ENCODE measurements around the gene GALC. TPM values are rescaled to one million over a fixed set of nuclear protein-coding genes. Genes with fewer than 3 reads are reported as not detected.
A peak's percentile ranks its signal among the peaks of the same experiment; 100 is the strongest.

Gene GALC
- 32.3 and 33.3 TPM in 2 replicates for total RNA-seq

- Histone ChIP-seq H3K4me3 (ENCODE audit: low read depth, low read length) (peak within 1 kb of the TSS; percentile 53), H3K36me3 (ENCODE audit: control insufficient read depth, insufficient read depth, low read length) (no peaks in the 10 kb centered on the region), H3K27me3 (ENCODE audit: control insufficient read depth, insufficient read depth, low read length) (no peaks in the 10 kb centered on the region)
- TF ChIP-seq CTCF (IDR thresholded peaks at IDR 0.05; ENCODE audit: insufficient read depth, low read length, poor library complexity, severe bottlenecking) = no peak
- peak; percentile 47 for DNase-seq (ENCODE audit: low read depth)
Measured at GRCh38 chr14:87992718-87993628, at the start of gene GALC. Gene GALC, minus strand, starts transcription at chr14:87993182. Its CDS starts 18 bp downstream, at chr14:87993164.

DNA sequence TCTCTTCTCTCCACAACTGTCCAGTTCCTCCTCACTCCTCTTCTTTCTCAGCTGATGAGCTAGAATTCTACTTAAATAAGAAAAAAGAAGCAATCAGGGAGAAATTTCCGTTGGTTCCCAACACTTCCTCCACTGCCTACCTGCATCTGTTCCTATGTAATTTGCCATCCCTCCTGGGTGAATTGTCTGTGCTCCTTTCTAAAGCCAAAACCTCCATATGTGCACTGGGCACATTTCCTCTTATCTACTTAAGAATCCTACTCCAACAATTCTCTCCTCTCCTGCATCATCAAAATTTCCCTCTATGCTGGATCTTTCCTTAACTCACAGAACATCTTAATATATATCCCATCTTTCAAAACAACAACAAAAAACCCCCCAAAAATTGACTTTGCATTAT lies 47.2 kb upstream of the GALC start:
- Histone ChIP-seq H3K4me3 (ENCODE audit: low read depth, low read length) (no peak overlapping the region), H3K36me3 (ENCODE audit: control insufficient read depth, insufficient read depth, low read length) (no peaks in the 10 kb centered on the region), H3K27me3 (ENCODE audit: control insufficient read depth, insufficient read depth, low read length) (no peaks in the 10 kb centered on the region)
- no peak for TF ChIP-seq CTCF (IDR thresholded peaks at IDR 0.05; ENCODE audit: insufficient read depth, low read length, poor library complexity, severe bottlenecking)
- no peak for DNase-seq (ENCODE audit: low read depth)

DNA sequence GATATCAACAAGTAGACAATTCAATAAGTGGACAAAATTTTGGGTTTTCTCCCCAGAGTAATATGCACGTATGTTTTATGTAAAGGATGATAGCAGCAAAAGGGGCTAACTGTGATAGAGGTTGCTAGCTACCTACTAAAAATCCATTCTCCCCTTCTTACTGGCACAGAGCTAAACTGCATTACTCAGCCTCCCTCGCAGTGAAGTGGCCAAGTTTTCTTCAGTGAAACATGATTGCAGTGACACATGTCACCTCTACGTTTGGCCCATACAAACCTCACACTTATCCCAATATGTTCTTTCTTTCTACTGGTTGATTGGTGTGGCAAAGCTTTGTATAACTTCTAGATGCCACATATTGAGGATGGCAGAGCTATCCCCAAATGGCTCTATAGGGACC lies 46.2 kb upstream of the GALC start:
- TF ChIP-seq CTCF (IDR thresholded peaks at IDR 0.05; ENCODE audit: insufficient read depth, low read length, poor library complexity, severe bottlenecking) = no peak

GRCh38 chr14:88037325-88037724 lies 44.3 kb upstream of the GALC start:
- H3K36me3 ChIP-seq (ENCODE audit: control insufficient read depth, insufficient read depth, low read length) = no peaks in the 10 kb centered on the region
- H3K4me3 ChIP-seq (ENCODE audit: low read depth, low read length) = no peak overlapping the region
- no peak for DNase-seq (ENCODE audit: low read depth)
- no peak for TF ChIP-seq CTCF (IDR thresholded peaks at IDR 0.05; ENCODE audit: insufficient read depth, low read length, poor library complexity, severe bottlenecking)
- H3K27me3 ChIP-seq (ENCODE audit: control insufficient read depth, insufficient read depth, low read length) = no peaks in the 10 kb centered on the region

More for the DNA sequence above, 46.2 kb upstream of the GALC start:
- Histone ChIP-seq H3K4me3 (ENCODE audit: low read depth, low read length) (no peak overlapping the region), H3K36me3 (ENCODE audit: control insufficient read depth, insufficient read depth, low read length) (no peaks in the 10 kb centered on the region), H3K27me3 (ENCODE audit: control insufficient read depth, insufficient read depth, low read length) (no peaks in the 10 kb centered on the region)
- DNase-seq (ENCODE audit: low read depth) = no peak

DNA sequence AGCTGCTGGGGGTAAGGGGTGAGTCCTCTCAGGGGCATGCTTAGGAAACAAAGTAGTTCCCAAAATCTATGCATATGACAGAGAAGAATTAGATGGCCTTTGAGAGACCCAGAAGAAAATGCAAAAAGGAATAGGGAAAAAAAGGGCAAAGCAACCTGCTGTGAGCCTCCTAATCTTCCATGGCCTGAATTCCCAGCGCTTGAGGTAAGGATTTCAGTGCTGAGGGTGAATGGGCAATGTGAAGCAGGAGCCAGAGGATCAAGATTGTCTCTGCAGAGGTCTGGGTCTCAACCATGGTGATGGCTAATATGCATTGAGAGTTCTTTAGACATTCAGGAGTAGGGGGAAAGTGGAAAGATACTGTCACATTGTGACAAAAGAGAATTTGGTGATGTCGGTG lies 43.4 kb upstream of the GALC start:
- no peaks in the 10 kb centered on the region for H3K36me3 ChIP-seq (ENCODE audit: control insufficient read depth, insufficient read depth, low read length)
- H3K27me3 ChIP-seq (ENCODE audit: control insufficient read depth, insufficient read depth, low read length) = no peaks in the 10 kb centered on the region
- no peak for DNase-seq (ENCODE audit: low read depth)
- H3K4me3 ChIP-seq (ENCODE audit: low read depth, low read length) = no peak overlapping the region
- no peak for TF ChIP-seq CTCF (IDR thresholded peaks at IDR 0.05; ENCODE audit: insufficient read depth, low read length, poor library complexity, severe bottlenecking)
